T-helper 17 cell (primary cell): Measurements from ENCODE around the gene TRIM27. TPM values are rescaled to one million over a fixed set of nuclear protein-coding genes. Genes with fewer than 3 reads are reported as not detected.

Experiments
- ATAC-seq: fragments of 150-1000 bp; cut with Tn5 transposase; 2 replicates; pipeline ENCODE4 v1.10.0; 2021; ENCODE audit warnings: mild to moderate bottlenecking, moderate library complexity
- DNase-seq, 3 donors: peaks; one replicate each; pipeline versions ENCODE4 v3.0.0 to v3.0.0-alpha.2; 2020 to 2021
- H3K9me3 ChIP-seq: one replicate; pipeline ENCODE4 v1.7.0; 2013; ENCODE audit warnings: low read length, mild to moderate bottlenecking; ENCODE audit not compliant: control insufficient read depth, poor library complexity, severe bottlenecking
- H3K27ac Mint-ChIP-seq: one replicate; pipeline ENCODE4 v1.8.0; 2022; ENCODE audit warnings: mild to moderate bottlenecking, moderate library complexity, mixed read lengths
- H3K27me3 Mint-ChIP-seq: one replicate; pipeline ENCODE4 v1.8.0; 2022; ENCODE audit warnings: mixed read lengths
- H3K36me3 Mint-ChIP-seq: one replicate; pipeline ENCODE4 v1.8.0; 2022; ENCODE audit warnings: low read depth, mixed read lengths
- H3K4me1 Mint-ChIP-seq: one replicate; pipeline ENCODE4 v1.8.0; 2022; ENCODE audit warnings: mild to moderate bottlenecking, mixed read lengths
- H3K4me3 Mint-ChIP-seq: one replicate; pipeline ENCODE4 v1.8.0; 2022; ENCODE audit warnings: mild to moderate bottlenecking, moderate library complexity, mixed read lengths
- total RNA-seq, 4 donors: library from RNA in 2 of 4; stranded (reverse) in 2 of 4; gene quantifications; one replicate each; pipeline ENCODE4 v1.2.3 and lab custom pipeline; 2022 to 2026

TRIM27 gene
- total RNA-seq, 2 donors from 2014 or later = 21.9 to 22.0 TPM

DNA sequence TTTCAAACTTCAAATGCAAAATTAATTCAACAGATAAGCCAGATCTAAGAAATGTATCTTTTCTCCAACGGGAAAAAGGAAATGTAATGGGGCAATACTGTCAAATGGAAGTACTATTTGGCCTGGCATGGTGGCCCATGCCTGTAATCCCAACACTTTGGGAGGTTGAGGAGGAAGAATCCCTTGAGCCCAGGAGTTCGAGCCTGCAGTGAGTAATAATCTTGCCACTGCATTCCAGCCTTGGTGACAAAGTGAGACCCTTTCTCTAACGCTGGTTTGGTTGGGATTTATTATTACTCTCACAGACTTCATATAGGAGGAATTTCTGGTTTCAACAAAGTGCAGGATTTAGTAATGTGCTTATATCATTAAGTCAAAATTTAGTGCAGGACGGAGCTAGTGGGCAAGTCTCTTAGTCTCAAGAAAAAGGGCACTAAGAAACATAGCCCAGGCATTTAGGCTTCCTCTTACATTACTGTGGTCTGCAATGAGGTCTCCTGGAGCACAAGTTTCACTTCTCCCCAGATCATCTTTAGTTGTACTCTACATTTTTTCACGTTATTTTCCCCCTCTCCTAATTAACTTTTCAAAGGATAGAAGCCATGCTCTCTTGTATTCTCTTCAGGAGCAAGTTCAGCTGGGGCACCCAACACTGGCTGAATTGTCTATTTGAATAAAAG lies 23.1 kb downstream of the TRIM27 start:
- H3K27me3 Mint-ChIP-seq = no peaks in the 10 kb centered on the region
- ATAC-seq (no peak), DNase-seq (no peak)
- H3K4me3 Mint-ChIP-seq = no peak overlapping the region
- H3K36me3 Mint-ChIP-seq = peaks cover 7% of the 10 kb centered on the region
- H3K4me1 Mint-ChIP-seq = peaks cover 13% of the 10 kb centered on the region
- no peaks in the 10 kb centered on the region for H3K9me3 ChIP-seq
- no peak overlapping the region for H3K27ac Mint-ChIP-seq

DNA sequence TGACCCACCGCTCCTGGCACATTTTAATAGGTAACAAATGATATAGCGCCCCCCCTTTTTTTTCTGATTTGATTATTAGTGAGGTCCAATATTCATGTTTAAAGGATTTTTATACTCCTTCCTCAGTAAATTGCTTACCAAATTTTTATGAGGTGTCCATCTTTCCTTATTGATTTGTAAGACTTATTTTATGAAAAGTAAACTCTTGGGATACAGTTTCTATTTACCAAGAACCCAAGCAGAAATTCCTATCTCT lies 25.1 kb downstream of the TRIM27 start:
- H3K27me3 Mint-ChIP-seq = no peaks in the 10 kb centered on the region
- peaks cover 17% of the 10 kb centered on the region for H3K4me1 Mint-ChIP-seq
- H3K4me3 Mint-ChIP-seq = peak overlapping the region; percentile 80
- H3K9me3 ChIP-seq = no peaks in the 10 kb centered on the region
- peaks cover 5% of the 10 kb centered on the region for H3K36me3 Mint-ChIP-seq
- H3K27ac Mint-ChIP-seq = peak overlapping the region; percentile 100
- no peak for DNase-seq
- ATAC-seq = no peak

DNA sequence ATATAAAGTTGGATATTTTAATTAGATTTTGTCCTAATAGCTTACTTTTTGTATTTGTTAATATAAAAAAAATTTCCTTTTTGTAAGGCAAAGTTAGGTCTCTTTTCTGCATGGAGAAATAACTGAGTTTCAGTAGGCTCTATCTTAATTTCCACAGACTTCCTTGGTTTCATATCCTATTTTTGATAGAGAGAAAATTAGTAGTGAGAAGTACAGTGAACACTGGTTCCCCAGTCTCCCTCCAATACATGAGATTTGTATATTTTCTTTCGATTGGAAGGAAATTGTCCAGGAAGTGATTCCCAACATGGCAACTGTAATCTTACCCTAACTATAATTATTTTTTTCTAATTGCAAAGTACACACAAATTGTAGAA lies 26.4 kb downstream of the TRIM27 start:
- Mint-ChIP-seq H3K4me1 (peaks cover 17% of the 10 kb centered on the region), H3K27ac (peak overlapping the region; percentile 100), H3K4me3 (peak overlapping the region; percentile 94), H3K27me3 (no peaks in the 10 kb centered on the region), H3K36me3 (no peaks in the 10 kb centered on the region)
- H3K9me3 ChIP-seq = no peaks in the 10 kb centered on the region
- ATAC-seq (no peak), DNase-seq (no peak)

DNA sequence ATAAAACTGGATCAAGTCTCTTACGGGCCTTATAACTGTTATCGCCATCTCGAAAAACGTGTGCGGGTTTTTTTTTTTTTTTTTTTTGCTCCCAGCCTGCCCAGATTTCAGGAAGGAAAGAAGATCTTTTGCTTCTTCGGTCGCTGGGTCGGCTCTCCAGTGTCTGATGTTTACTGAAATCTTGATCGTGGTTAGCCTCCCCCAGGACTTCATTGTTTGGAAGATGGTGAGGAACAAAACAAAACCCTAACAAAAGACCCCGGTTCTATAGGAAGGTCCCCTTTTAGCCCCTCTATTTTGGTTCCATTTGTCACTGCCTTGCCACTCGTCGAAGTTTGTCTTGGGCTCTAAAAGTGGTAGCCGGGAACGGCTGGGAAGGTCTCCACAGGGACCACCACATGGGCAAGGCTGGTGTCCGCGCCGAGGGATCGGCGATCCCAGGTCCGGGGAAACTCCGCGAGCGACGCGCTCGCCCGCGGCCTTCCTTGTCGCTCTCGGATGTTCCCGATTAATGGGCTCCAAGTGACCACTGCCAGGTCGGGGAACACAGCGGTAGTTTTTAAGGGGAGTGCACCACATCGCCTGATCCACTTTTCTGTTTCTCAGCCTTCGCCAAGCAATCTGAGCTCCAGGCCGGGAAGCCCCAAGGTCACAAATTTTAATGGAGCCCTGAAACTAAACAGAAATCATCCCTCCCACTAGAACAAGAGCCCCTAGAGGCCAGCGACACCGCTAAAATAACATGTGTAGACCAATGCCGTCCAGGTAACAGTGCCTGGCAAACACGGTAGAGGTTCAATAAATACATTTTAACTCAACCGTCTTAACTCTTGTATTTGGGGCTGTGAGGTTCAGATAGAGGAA lies 27.0 kb downstream of the TRIM27 start:
- DNase-seq (peak; percentile 13 to 39 (median 23)), ATAC-seq (peak; percentile 32)
- no peaks in the 10 kb centered on the region for H3K36me3 Mint-ChIP-seq
- peak overlapping the region; percentile 94 for H3K4me3 Mint-ChIP-seq
- peak overlapping the region; percentile 100 for H3K27ac Mint-ChIP-seq
- peaks cover 17% of the 10 kb centered on the region for H3K4me1 Mint-ChIP-seq
- H3K27me3 Mint-ChIP-seq = no peaks in the 10 kb centered on the region
- no peaks in the 10 kb centered on the region for H3K9me3 ChIP-seq

DNA sequence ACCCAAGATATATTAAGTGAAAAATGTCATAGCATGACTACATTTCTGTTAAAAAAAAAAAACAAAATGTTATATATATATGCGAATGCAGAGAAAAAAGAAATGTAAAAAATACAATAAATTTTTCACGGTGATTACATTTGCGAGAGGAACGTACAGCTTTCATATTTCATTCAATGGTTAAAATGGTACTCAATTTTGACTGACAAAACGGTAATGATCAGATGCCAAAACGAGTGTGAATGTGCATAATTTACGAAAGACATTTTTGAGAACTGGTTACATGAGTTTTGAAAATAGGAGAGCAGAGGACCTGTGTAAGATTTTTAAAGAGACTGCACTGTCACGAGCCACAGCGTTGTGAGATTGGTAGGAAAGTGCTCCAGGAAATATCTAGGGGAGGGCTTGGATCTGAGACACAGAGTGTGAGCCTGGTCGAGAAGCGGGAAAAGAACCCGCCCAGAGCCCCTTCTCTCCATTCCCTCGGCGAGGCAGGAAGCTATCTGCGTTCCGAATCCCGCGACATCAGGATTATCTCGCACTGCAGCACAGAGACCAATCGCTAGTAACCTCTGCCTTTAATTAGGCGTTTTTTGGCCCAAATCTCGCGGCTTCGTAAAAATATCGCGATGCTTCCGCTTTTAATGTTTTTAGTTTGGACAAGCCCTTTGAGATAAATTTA lies 28.5 kb downstream of the TRIM27 start:
- Mint-ChIP-seq H3K27me3 (no peaks in the 10 kb centered on the region), H3K4me1 (peaks cover 15% of the 10 kb centered on the region), H3K36me3 (no peaks in the 10 kb centered on the region), H3K4me3 (peak overlapping the region; percentile 94), H3K27ac (peak overlapping the region; percentile 100)
- DNase-seq = peak; percentile 57 to 86 (median 76)
- ATAC-seq = peak; percentile 76
- no peaks in the 10 kb centered on the region for H3K9me3 ChIP-seq

DNA sequence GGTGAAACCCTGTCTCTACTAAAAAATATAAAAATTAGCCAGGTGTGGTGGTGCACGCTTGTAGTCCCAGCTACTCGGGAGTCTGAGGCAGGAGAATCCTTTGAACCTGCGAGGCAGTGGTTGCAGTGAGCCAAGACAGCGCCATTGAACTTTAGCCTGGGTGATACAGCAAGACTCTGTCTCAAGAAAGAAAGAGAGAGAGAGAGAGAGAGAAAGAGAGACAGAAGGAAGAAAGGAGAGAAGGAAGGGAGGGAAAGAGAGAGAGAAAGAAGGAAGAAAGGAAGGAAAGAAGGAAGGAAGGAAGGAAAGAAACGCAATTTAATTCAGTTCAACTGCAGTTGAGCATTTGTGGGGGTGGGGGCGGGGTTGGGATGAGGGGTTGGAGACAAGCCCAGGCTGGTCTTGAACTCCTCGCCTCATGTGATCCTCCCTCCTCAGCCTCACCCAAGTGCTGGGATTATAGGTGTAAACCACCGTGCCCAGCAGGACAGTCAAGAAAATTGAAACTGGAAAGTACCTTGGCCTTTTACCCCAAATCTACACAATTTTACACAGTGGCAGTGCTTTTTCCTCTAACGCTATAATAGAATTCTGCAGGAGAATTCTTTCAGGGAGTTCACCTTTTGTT lies 30.5 kb downstream of the TRIM27 start:
- Mint-ChIP-seq H3K4me1 (peaks cover 12% of the 10 kb centered on the region), H3K36me3 (no peaks in the 10 kb centered on the region), H3K27me3 (no peaks in the 10 kb centered on the region), H3K4me3 (peak overlapping the region; percentile 39), H3K27ac (no peak overlapping the region)
- DNase-seq (no peak), ATAC-seq (no peak)
- no peaks in the 10 kb centered on the region for H3K9me3 ChIP-seq

DNA sequence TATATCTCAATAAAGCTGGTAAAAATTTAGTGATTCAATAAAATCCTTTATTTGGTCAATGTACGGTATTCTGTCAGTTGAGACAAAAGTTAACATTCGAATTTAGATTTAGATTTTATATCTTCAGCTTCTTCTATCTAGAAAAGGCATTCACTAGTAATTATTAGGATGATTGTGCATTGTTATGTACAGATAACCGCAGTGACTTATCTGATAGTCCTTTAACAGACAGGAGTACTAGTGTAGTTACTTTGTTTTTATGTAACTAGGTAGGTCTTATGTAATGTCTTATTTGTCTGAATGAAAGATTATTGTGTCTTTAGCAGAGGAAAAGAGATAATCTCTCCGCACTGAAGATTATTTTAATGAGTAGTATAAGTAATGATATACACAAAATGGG lies 31.3 kb downstream of the TRIM27 start:
- no peak for ATAC-seq
- no peaks in the 10 kb centered on the region for H3K9me3 ChIP-seq
- Mint-ChIP-seq H3K27me3 (no peaks in the 10 kb centered on the region), H3K27ac (no peak overlapping the region), H3K4me3 (no peak overlapping the region), H3K4me1 (peaks cover 10% of the 10 kb centered on the region), H3K36me3 (no peaks in the 10 kb centered on the region)
- no peak for DNase-seq

DNA sequence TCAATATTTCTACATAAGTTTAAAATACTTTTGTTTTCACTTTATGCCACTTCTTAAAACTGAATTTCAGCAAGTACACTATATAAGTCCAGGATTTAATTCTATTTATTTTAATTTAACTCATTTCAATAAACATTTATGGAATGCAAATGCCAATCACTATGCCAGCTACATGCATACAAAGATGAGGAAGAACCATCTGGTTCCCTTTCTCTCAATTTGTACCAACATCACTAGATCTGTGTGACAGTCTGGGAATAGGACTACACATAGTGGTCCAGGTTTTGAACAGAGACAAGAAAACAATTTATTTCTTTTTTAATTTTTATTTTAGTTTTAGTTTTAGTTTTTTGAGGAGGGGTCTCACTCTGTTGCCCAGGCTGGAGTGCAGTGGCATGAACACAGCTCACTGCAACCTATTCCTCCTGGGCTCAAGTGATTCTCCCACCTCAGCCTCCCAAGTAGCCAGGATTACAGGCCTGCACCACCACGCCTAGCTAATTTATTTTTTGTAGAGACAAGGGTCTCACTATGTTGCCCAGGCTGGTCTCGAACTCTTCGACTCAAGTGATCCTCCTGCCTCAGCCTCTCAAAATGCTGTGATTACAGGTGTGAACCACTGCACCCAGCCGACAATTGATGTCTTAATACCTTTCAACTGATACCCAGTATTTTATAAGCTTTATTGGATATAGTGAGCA lies 35.8 kb downstream of the TRIM27 start:
- no peak for ATAC-seq
- H3K4me1 Mint-ChIP-seq = peaks cover 8% of the 10 kb centered on the region
- H3K27ac Mint-ChIP-seq = no peak overlapping the region
- H3K36me3 Mint-ChIP-seq = no peaks in the 10 kb centered on the region
- H3K27me3 Mint-ChIP-seq = no peaks in the 10 kb centered on the region
- no peaks in the 10 kb centered on the region for H3K9me3 ChIP-seq
- no peak for DNase-seq
- no peak overlapping the region for H3K4me3 Mint-ChIP-seq

DNA sequence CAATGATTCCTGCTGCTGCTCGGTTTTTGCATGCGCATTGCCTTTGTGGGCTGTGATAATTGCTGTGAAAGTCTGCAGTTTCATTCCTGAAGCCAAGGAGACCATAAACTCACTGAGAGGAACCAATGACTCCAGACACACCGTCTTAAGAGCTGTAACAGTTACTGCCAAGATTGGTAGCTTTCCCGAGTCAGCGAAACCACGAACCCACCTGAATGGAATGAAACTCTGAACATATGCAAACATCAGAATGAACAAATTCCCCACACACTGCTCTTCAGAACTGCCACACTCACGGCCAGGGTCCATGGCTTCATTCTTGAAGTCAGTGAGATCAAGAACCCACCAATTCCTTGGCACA lies 37.7 kb downstream of the TRIM27 start:
- ATAC-seq = no peak
- Mint-ChIP-seq H3K36me3 (no peaks in the 10 kb centered on the region), H3K27ac (no peak overlapping the region), H3K27me3 (no peaks in the 10 kb centered on the region), H3K4me1 (peaks cover 8% of the 10 kb centered on the region), H3K4me3 (no peak overlapping the region)
- H3K9me3 ChIP-seq = no peaks in the 10 kb centered on the region
- no peak for DNase-seq

DNA sequence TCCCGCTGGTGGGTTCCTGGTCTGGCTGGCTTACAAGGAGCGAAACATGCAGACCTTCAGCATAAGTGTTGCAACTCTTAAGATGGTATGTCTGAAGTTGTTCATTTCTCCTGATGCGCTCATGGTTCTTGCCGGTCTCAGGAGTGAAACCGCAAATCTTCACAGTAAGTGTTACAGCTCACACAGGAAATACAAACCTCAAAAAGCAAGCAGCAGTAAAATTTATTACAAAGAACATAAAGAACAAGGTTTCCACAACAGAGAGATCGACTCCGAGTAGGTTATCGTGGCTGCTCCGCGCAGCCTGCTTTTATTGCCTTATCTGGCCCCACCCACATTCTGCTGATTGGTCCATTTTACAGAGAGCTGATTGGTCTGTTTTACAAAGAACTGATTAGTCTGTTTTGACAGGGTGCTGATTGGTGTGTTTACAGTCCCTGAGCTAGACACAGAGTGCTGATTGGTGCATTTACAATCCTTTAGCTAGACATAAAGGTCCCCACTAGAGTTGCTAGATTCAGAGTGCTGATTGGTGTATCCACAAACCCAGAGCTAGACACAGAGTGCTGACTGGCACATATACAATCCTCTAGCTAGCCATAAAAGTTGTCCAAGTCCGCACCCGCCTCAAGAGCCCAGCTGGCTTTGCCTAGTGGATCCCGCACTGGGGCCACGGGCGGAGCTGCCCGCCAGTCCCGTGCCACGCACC lies 39.2 kb downstream of the TRIM27 start:
- H3K27ac Mint-ChIP-seq = peak overlapping the region; percentile 68
- peak; percentile 32 to 61 (median 53) for DNase-seq
- H3K4me1 Mint-ChIP-seq = peaks cover 8% of the 10 kb centered on the region
- H3K36me3 Mint-ChIP-seq = peaks cover 2% of the 10 kb centered on the region
- peak; percentile 85 for ATAC-seq
- H3K9me3 ChIP-seq = no peaks in the 10 kb centered on the region
- peaks cover under 1% of the 10 kb centered on the region for H3K27me3 Mint-ChIP-seq
- peak overlapping the region; percentile 68 for H3K4me3 Mint-ChIP-seq

DNA sequence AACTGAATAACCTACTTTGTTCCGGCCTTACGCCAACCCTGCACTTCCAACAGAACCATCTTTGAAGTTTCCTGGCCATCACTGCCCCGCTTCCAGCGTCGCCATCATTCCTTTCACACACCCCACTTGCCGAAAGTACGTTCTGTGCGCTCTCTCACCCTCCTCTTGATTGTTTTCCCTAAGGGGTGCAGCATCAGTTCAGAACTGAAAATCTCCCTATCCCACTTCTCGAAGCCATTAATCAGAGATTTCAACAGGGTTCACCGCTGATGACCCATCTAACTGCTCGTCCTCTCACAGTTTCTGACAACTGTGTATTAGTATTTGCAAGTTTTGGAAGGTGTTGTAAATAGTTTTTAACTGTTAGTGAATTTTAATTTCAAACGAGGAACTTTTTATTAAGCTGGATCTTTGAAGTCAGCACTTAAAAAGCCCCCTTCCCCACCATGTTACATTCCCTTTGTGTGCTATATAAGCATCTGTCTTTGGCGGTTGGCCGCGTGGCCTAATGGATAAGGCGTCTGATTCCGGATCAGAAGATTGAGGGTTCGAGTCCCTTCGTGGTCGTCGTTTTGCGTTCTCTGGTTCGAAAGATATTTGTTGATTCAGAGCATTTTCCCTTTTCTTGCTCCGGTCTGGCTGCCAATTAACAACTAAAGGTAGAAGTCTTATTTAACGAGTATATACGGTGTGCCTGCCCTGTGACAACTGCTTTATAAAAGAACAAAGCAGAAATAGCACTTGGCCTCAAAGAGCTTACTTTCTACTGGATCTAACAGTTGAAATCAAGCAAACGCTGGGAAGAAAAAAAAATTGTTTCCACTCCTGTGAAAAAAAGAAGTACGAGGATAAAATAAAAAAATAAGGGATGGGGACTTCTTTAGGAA lies 42.6 kb downstream of the TRIM27 start:
- Mint-ChIP-seq H3K36me3 (peaks cover 2% of the 10 kb centered on the region), H3K4me3 (peak overlapping the region; percentile 34), H3K27ac (peak overlapping the region; percentile 80), H3K4me1 (peaks cover 13% of the 10 kb centered on the region), H3K27me3 (peaks cover 19% of the 10 kb centered on the region)
- peak in 1 of 3 donors; percentile 17 for DNase-seq
- no peaks in the 10 kb centered on the region for H3K9me3 ChIP-seq
- ATAC-seq = no peak

DNA sequence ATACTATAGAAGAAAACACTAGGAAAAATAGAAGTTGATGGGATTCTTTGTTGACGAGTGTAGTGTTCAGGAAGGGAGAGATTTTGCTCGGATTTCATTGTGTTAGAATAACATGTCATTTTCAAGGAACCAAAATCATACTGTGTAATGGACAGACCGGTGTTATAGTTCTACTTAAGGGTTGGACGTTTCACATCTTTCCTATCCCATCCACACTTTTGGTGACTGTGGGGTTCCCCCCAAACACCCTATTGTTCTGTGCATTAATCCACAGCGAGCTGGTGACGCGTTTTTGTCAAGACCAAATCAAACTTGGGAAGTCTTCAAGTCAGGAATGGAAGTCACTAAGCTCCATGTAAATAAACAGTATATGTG lies 43.3 kb downstream of the TRIM27 start:
- peaks cover 2% of the 10 kb centered on the region for H3K36me3 Mint-ChIP-seq
- H3K4me3 Mint-ChIP-seq = peak overlapping the region; percentile 34
- no peaks in the 10 kb centered on the region for H3K9me3 ChIP-seq
- ATAC-seq (no peak), DNase-seq (no peak)
- H3K4me1 Mint-ChIP-seq = peaks cover 13% of the 10 kb centered on the region
- peaks cover 23% of the 10 kb centered on the region for H3K27me3 Mint-ChIP-seq
- no peak overlapping the region for H3K27ac Mint-ChIP-seq
